Tibial artery (tissue), 4 donors: ENCODE measurements around the gene GRXCR1.

Experiments
- DNase-seq, 2 donors: peaks; one replicate each; pipeline ENCODE4 v3.0.0-alpha.2; 2019
- H3K27ac ChIP-seq, 2 donors: fragments of 200-600 bp; sonication (generic) in 1 of 2; 1 replicate in 1 of 2; 2 replicates in 1 of 2; pipeline ENCODE4 v1.5.1; 2018 to 2019; ENCODE audit warnings: mild to moderate bottlenecking in 1 of 2
- H3K27me3 ChIP-seq, 2 donors: fragments of 200-600 bp; sonication (generic) in 1 of 2; one replicate each; pipeline versions ENCODE4 v1.5.1 to v1.6.0; 2016 to 2019
- H3K36me3 ChIP-seq, 3 donors: fragments of 200-600 bp; sonication (generic) in 2 of 3; one replicate each; pipeline ENCODE4 v1.5.1; 2016 to 2019; ENCODE audit warnings: mild to moderate bottlenecking in 2 of 3
- H3K4me1 ChIP-seq, 4 donors: fragments of 200-600 bp; sonication (generic) in 2 of 4; 1 replicate in 3 of 4; 2 replicates in 1 of 4; pipeline ENCODE4 v1.5.1; 2016 to 2019
- H3K4me3 ChIP-seq, 2 donors: fragments of 200-600 bp; sonication (generic) in 1 of 2; 1 replicate in 1 of 2; 2 replicates in 1 of 2; pipeline ENCODE4 v1.5.1; 2018 to 2019; ENCODE audit warnings: mild to moderate bottlenecking in 2 of 2
- H3K9me3 ChIP-seq, 3 donors: fragments of 200-600 bp; sonication (generic) in 1 of 3; one replicate each; pipeline ENCODE4 v1.5.1; 2016 to 2019
- intact Hi-C: fragments of 100-400 bp; cut with DNase I; formaldehyde crosslinking; loops from one replicate; pipeline ENCODE4 v1.15.0; 2023; ENCODE audit warnings: low total_unique reads
- TF ChIP-seq, protein P1 (sequence below), 2 experiments: fragments of 200-600 bp in 1 of 2; fragments of 450-650 bp in 1 of 2; IDR thresholded peaks; one replicate each; pipeline ENCODE4 v1.5.1; 2017 to 2019; ENCODE audit warnings: antibody characterized with exemption in 2 of 2, mild to moderate bottlenecking in 1 of 2, moderate library complexity in 1 of 2

GRXCR1 gene

DNA sequence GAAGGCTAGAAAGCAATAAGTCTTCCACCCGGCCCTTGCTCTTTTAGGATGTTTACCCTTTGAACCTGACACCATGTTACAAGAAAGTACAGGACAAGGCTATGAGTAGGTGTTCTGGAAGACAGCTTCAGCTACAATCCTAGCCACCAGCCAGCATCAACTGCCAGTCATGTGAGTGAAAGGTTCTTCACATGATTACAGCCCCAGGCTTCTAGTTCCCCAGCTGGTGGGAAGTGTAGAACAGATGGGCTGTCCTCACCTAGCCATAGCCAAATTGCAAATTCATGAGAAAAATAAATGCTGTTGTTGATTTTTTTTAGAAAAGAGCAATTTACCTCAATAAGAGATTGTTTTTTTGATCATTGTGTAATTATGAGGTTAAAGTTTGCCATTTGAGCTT is 60.8 kb downstream of the GRXCR1 start:
- DNase-seq, result no peak
- Histone ChIP-seq H3K4me1 (peaks cover 0 to 18% (median 0%) of the 10 kb centered on the region in 4 donors), H3K27me3 (no peaks in the 10 kb centered on the region), H3K4me3 (no peak overlapping the region), H3K36me3 (no peaks in the 10 kb centered on the region), H3K27ac (no peak overlapping the region), H3K9me3 (no peaks in the 10 kb centered on the region)
- TF ChIP-seq, protein P1, sequence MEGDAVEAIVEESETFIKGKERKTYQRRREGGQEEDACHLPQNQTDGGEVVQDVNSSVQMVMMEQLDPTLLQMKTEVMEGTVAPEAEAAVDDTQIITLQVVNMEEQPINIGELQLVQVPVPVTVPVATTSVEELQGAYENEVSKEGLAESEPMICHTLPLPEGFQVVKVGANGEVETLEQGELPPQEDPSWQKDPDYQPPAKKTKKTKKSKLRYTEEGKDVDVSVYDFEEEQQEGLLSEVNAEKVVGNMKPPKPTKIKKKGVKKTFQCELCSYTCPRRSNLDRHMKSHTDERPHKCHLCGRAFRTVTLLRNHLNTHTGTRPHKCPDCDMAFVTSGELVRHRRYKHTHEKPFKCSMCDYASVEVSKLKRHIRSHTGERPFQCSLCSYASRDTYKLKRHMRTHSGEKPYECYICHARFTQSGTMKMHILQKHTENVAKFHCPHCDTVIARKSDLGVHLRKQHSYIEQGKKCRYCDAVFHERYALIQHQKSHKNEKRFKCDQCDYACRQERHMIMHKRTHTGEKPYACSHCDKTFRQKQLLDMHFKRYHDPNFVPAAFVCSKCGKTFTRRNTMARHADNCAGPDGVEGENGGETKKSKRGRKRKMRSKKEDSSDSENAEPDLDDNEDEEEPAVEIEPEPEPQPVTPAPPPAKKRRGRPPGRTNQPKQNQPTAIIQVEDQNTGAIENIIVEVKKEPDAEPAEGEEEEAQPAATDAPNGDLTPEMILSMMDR (IDR thresholded peaks at IDR 0.05), result no peak
- intact Hi-C loops, result no loop called here

DNA sequence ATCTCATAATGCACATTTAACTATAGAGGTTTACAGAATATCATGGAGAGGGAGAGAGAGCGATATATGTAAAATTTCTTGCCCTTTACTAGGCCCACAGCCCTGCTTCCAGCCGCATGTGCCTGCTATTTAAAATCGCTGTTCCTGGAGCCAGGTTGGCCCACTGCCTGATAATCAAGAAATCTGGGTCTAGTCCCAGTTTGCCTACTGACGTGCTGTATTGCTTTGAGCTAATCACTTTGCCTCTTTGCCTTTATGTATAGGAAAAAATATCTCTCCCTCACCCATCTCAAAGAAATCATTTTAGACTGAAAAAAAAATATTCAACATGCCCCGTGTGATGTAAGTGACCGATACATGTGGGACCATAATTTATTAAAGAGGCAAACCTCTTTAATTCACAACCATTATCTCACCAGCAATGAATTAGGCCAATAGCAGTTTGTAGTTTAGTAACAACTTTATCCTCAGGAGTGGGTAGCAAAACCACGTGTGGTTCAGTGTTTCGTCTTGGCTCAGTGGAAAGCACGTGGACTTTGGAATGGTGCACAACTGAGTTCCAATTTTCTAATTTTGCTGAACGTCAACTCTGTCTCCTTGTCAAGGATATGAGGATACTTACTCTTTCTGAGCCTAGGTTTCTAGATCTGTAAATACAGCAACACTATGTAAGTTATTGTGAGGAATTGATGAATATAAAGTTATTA is 62.6 kb downstream of the GRXCR1 start:
- no peaks in the 10 kb centered on the region for H3K27me3 ChIP-seq
- intact Hi-C loops, result no loop called here
- H3K36me3 ChIP-seq, result no peaks in the 10 kb centered on the region
- no peak overlapping the region for H3K4me3 ChIP-seq
- no peaks in the 10 kb centered on the region for H3K9me3 ChIP-seq
- H3K4me1 ChIP-seq, result peaks cover 0 to 18% (median 0%) of the 10 kb centered on the region in 4 donors
- TF ChIP-seq, protein P1 (IDR thresholded peaks at IDR 0.05), result no peak
- peak in 1 of 2 donors; percentile 20 for DNase-seq
- no peak overlapping the region for H3K27ac ChIP-seq

DNA sequence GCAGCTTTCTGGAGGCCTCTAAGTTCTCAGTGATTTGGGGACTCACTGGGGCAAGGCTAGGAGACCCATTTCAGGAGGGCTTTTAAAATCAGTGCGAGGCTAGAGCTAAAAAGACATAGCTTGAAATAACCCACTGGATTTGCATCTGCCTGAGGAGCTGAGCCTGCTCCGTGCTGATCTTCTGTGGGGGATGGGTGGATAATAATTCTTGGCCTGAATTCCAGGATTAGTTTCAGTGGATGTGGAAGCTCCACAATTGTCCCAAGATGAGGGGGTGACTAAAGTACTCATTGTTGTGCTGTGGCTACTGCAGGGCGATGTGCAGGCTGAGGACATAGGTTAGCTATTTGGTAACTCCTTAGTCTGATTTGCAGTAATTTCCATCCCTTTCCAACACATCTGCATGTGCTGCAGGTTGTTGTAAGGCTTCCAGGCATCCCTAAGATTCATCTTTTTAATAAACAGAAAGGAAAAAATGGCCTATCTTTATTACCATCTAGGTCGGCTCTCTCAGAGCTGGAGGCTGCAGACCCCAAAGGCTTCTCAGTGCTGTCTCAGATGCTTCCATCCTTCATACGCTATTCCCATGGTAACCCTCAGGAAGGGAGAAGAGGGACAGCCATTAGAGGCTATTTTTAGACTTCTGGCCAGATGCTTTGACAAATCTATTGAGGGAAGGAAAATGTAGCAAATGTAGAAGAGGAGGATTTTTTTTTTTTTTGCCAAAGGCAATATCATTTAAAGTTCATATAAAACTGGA is 63.4 kb downstream of the GRXCR1 start:
- H3K27ac ChIP-seq, result no peak overlapping the region
- no peak for DNase-seq
- intact Hi-C loops, result no loop called here

DNA sequence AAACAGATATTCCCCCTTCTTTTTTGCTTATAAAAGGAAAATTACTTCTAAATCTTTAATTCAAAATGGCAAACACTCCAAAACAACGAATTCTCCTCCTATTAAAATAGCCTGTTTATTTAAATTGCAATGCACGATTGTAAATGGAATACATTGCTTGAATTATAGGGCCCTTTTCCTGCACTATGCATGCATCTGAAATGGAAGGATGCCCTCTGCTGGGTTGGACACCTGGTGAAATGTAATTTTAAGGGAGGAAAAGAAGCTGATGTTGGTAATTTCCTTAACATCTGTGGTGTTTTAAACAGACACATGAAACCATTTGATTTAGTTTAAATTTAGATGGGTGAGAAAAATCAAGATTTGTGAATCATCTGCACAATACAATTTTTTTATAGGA is 72.8 kb downstream of the GRXCR1 start:
- TF ChIP-seq, protein P1 (IDR thresholded peaks at IDR 0.05), result no peak
- Histone ChIP-seq H3K9me3 (no peaks in the 10 kb centered on the region), H3K36me3 (no peaks in the 10 kb centered on the region), H3K4me1 (no peaks in the 10 kb centered on the region), H3K27ac (no peak overlapping the region), H3K4me3 (no peak overlapping the region), H3K27me3 (no peaks in the 10 kb centered on the region)
- intact Hi-C loops, result no loop called here
- DNase-seq, result no peak

More for the DNA sequence above, 63.4 kb downstream of the GRXCR1 start:
- TF ChIP-seq, protein P1 (IDR thresholded peaks at IDR 0.05), result no peak
- Histone ChIP-seq H3K9me3 (no peaks in the 10 kb centered on the region), H3K4me1 (peaks cover 0 to 18% (median 0%) of the 10 kb centered on the region in 4 donors), H3K27me3 (no peaks in the 10 kb centered on the region), H3K36me3 (no peaks in the 10 kb centered on the region), H3K4me3 (no peak overlapping the region)

DNA sequence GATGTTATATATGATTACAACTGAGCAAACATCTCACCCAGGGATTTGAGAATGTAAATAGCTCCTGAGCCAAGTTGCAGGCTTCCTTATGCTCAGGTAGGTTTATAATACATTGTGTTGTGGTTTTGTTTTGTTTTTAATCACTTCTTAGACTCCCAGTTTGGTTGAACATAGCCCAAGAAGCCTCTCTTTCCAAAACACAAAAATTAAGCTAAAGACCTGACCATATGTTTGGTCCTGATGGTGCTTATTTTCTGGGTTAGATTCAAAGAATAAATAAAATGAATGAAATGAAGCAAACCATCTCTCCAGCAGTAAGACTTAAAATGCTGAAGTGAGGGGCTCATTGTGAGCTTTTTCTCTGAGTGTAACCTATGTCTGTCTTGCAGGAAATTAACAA is 93.5 kb downstream of the GRXCR1 start:
- no peak overlapping the region for H3K27ac ChIP-seq
- H3K9me3 ChIP-seq, result peaks cover 0 to 7% (median 0%) of the 10 kb centered on the region in 3 donors
- no peaks in the 10 kb centered on the region for H3K4me1 ChIP-seq
- H3K4me3 ChIP-seq, result no peak overlapping the region
- TF ChIP-seq, protein P1 (IDR thresholded peaks at IDR 0.05), result no peak
- intact Hi-C loops, result no loop called here
- H3K36me3 ChIP-seq, result no peaks in the 10 kb centered on the region
- H3K27me3 ChIP-seq, result no peaks in the 10 kb centered on the region
- DNase-seq, result no peak
